GM12878 (cell line): ENCODE data around the gene PCDHA7. TPM values are rescaled to one million over a fixed set of nuclear protein-coding genes. Genes with fewer than 3 reads are reported as not detected.
"Not testable (repeated sequence)": the region's sequence is repeated elsewhere in the genome, so short reads cannot be mapped to it uniquely, and the experiment has no call there.

Source experiments
- ATAC-seq: fragments of 200-7000 bp; cut with Tn5 transposase; 3 replicates; pipeline ENCODE4 v1.9.1; 2020; ENCODE audit warnings: mild to moderate bottlenecking, moderate library complexity
- BruUV-seq: library from RNA; stranded (reverse); fragments of 400-500 nt; replicated peaks from 2 replicates; lab custom pipeline; 2021; lab: Mats Ljungman, UMichigan
- CTCF ChIA-PET: fragments of 300-600 bp; sonication (Branson Sonifier 250); formaldehyde crosslinking; extraction: SDS; loops from one replicate; lab custom pipeline; 2021; ENCODE audit warnings: inconsistent platforms; lab: Yijun Ruan, JAX
- POLR2A ChIA-PET: fragments of 350-600 bp; formaldehyde crosslinking; extraction: SDS; loops from one replicate; lab custom pipeline; 2021; ENCODE audit warnings: inconsistent platforms; lab: Charles Lee
- RAD21 ChIA-PET: fragments of 300-600 bp; sonication (Branson Sonifier 250); formaldehyde crosslinking; loops from one replicate; lab custom pipeline; 2023; ENCODE audit warnings: antibody characterized with exemption; ENCODE audit not compliant: unreplicated experiment; lab: Charles Lee
- SMC1A ChIA-PET: fragments of 300-600 bp; sonication (Branson Sonifier 250); formaldehyde crosslinking; loops from one replicate; lab custom pipeline; 2023; ENCODE audit not compliant: unreplicated experiment, uncharacterized antibody; lab: Charles Lee
- DNase-seq: peaks from one replicate; pipeline ENCODE4 v3.0.0-alpha.2; 2011; ENCODE audit warnings: low read depth, low spot score
- FAIRE-seq: peaks from 3 replicates; lab custom pipeline; 2011; peaks lifted over from hg19 to GRCh38; lab: Jason Lieb, UNC
- H2AFZ ChIP-seq: 2 replicates; pipeline ENCODE4 v1.6.0; 2011; ENCODE audit warnings: low read depth, low read length, control low read depth; ENCODE audit not compliant: control insufficient read depth
- H3K27ac ChIP-seq: 2 replicates; pipeline ENCODE4 v1.5.1; 2011; ENCODE audit warnings: control low read depth; ENCODE audit not compliant: control insufficient read depth, insufficient read depth
- H3K27me3 ChIP-seq, 2 experiments: replicated peaks in 1 of 2; 2 replicates each; pipeline versions ENCODE4 v1.6.0 to v1.6.1; 2011; ENCODE audit warnings: low read length in 1 of 2; ENCODE audit not compliant: control insufficient read depth in 2 of 2, insufficient read depth in 2 of 2
- H3K36me3 ChIP-seq, 2 experiments: 2 replicates each; pipeline ENCODE4 v1.5.1; 2011; ENCODE audit warnings: low read length in 1 of 2; ENCODE audit not compliant: control insufficient read depth in 2 of 2, insufficient read depth in 2 of 2
- H3K4me1 ChIP-seq: 2 replicates; pipeline ENCODE4 v1.6.1; 2011; ENCODE audit warnings: mild to moderate bottlenecking, low read length, moderate library complexity, mixed read lengths; ENCODE audit not compliant: control insufficient read depth, insufficient read depth
- H3K4me2 ChIP-seq: 2 replicates; pipeline ENCODE4 v1.6.0; 2011; ENCODE audit warnings: control low read depth; ENCODE audit not compliant: control insufficient read depth, insufficient read depth
- H3K4me3 ChIP-seq: fragments of 200-600 bp; sonication (generic); 2 replicates; pipeline ENCODE4 v1.5.1; 2016
- H3K79me2 ChIP-seq: 2 replicates; pipeline ENCODE4 v1.6.0; 2011; ENCODE audit warnings: low read length; ENCODE audit not compliant: control insufficient read depth, insufficient read depth
- H3K9ac ChIP-seq: 2 replicates; pipeline ENCODE4 v1.8.0; 2011; ENCODE audit warnings: low read length, control low read depth, mixed read lengths; ENCODE audit not compliant: control insufficient read depth, insufficient read depth
- H3K9me3 ChIP-seq: replicated peaks from 3 replicates; pipeline ENCODE4 v1.5.1; 2011; ENCODE audit warnings: mild to moderate bottlenecking, low read length; ENCODE audit not compliant: control insufficient read depth, insufficient read depth
- H4K20me1 ChIP-seq: 2 replicates; pipeline ENCODE4 v1.6.0; 2011; ENCODE audit not compliant: control insufficient read depth, insufficient read depth
- WGBS: methylation state at CpG from one replicate; pipeline ENCODE4 v1.1.6; 2016; ENCODE audit warnings: low lambda C conversion rate; ENCODE audit not compliant: insufficient replicate concordance, insufficient coverage; ENCODE audit errors: missing lambda C conversion rate; 5-methylcytosine and 5-hydroxymethylcytosine counted together
- in situ Hi-C: fragments of 300-500 bp; cut with MboI; formaldehyde crosslinking; loops from 9 replicates; pipeline ENCODE4 v1.14.3; 2018; ENCODE audit warnings: mixed read lengths
- intact Hi-C: fragments of 100-400 bp; cut with micrococcal nuclease; formaldehyde crosslinking; loops from one replicate; pipeline ENCODE4 v1.14.2; 2022; ENCODE audit not compliant: unreplicated experiment
- polyA plus RNA-seq, 11 experiments: library from polyadenylated mRNA; depleted of rRNA in 4 of 11; unstranded in 6 of 11; stranded (reverse) in 5 of 11; fragments of >200 nt; fragmentation: Nextera tagmentation in 4 of 11; fragmentation: Illumina TruSeq in 1 of 11; extraction: Ambion mirVana in 4 of 11; extraction: Trizol in 1 of 11; gene quantifications; 1 replicate in 1 of 11; 2 replicates in 10 of 11; pipeline versions ENCODE4 v1.2.1 to v1.2.3, GENCODE V29; 2011 to 2016; ENCODE audit warnings: inconsistent platforms in 2 of 11, missing spikeins in 2 of 11, low read depth in 1 of 11
- total RNA-seq, 4 experiments: library from RNA; depleted of rRNA in 3 of 4; stranded (reverse); fragments of >200 nt in 3 of 4; fragmentation: Illumina TruSeq in 1 of 4; extraction: Trizol in 1 of 4; gene quantifications; 2 replicates each; pipeline versions ENCODE4 v1.2.1 to v1.2.3, GENCODE V29; 2013 to 2021

Gene PCDHA7
- total and polyA plus RNA-seq, 10 of the 15 experiments (the other 5 are each of a cell fraction or from before 2014, with no cell fraction given) = 0.05 to 0.06 TPM; not detected in 8

- H3K27ac ChIP-seq, ATAC-seq, SMC1A ChIA-PET, BruUV-seq, H3K27me3 ChIP-seq, POLR2A ChIA-PET, H2AFZ ChIP-seq, H4K20me1 ChIP-seq, H3K9me3 ChIP-seq, H3K4me2 ChIP-seq, DNase-seq, FAIRE-seq, CTCF ChIA-PET, H3K9ac ChIP-seq, H3K79me2 ChIP-seq, RAD21 ChIA-PET, H3K4me1 ChIP-seq, H3K36me3 ChIP-seq, intact Hi-C loops, in situ Hi-C loops, H3K4me3 ChIP-seq: not testable (repeated sequence)
- 60% methylated on average over 24 of the region's 48 CpGs for WGBS
Measured at GRCh38 chr5:140848139-140849102, 14.4 kb downstream of the PCDHA7 start, which contains the start of gene PCDHA9. TSS of gene PCDHA9 (plus strand) at chr5:140848382. CDS start at chr5:140848496, 114 bp downstream.

- BruUV-seq, H2AFZ ChIP-seq, ATAC-seq, H3K9me3 ChIP-seq, H3K4me2 ChIP-seq, in situ Hi-C loops, H3K9ac ChIP-seq, POLR2A ChIA-PET, FAIRE-seq, CTCF ChIA-PET, H3K79me2 ChIP-seq, RAD21 ChIA-PET, H3K27ac ChIP-seq, SMC1A ChIA-PET, H3K36me3 ChIP-seq, H3K27me3 ChIP-seq, intact Hi-C loops, H4K20me1 ChIP-seq, H3K4me1 ChIP-seq, DNase-seq, H3K4me3 ChIP-seq: not testable (repeated sequence)
- 87% methylated on average over 81 of the region's 101 CpGs for WGBS
Measured at GRCh38 chr5:140849831-140850634, 16.0 kb downstream of the PCDHA7 start.
